Endothelial cell of umbilical vein (primary cell): Measurements from ENCODE around the gene NEU1. TPM values are rescaled to one million over a fixed set of nuclear protein-coding genes. Genes with fewer than 3 reads are reported as not detected.
"Not testable (repeated sequence)": the region's sequence is repeated elsewhere in the genome, so short reads cannot be mapped to it uniquely, and the experiment has no call there.

ENCODE experiments used
- BruUV-seq: library from RNA; stranded (reverse); fragments of 400-500 nt; replicated peaks from 2 replicates; lab custom pipeline; 2021; lab: Mats Ljungman, UMichigan
- CTCF ChIA-PET: fragments of 300-600, 350-600 bp; sonication (Branson Sonifier 250); formaldehyde crosslinking; loops from one replicate; lab custom pipeline; 2021; ENCODE audit warnings: antibody characterized with exemption, inconsistent platforms; lab: Charles Lee
- POLR2A ChIA-PET: fragments of 300-600, 350-600 bp; sonication (Branson Sonifier 250); formaldehyde crosslinking; loops from one replicate; lab custom pipeline; 2021; ENCODE audit warnings: antibody characterized with exemption, inconsistent platforms; lab: Charles Lee
- DNase-seq: peaks from one replicate; pipeline ENCODE4 v3.0.0-alpha.2; 2011; ENCODE audit warnings: low read depth, low spot score
- FAIRE-seq: peaks from 2 replicates; lab custom pipeline; 2011; peaks lifted over from hg19 to GRCh38; lab: Jason Lieb, UNC
- H2AFZ ChIP-seq: 2 replicates; pipeline ENCODE4 v1.6.0; 2012; ENCODE audit warnings: low read depth, low read length, control low read depth, inconsistent platforms
- H3K27ac ChIP-seq: 2 replicates; pipeline ENCODE4 v1.5.1; 2011; ENCODE audit warnings: low read depth, mild to moderate bottlenecking, control low read depth, low read length, moderate library complexity; ENCODE audit not compliant: insufficient read depth
- H3K27me3 ChIP-seq, 2 experiments: 2 replicates each; pipeline versions ENCODE4 v1.6.0 to v1.6.1; 2011; ENCODE audit warnings: low read length in 2 of 2, mixed read lengths in 1 of 2; ENCODE audit not compliant: control insufficient read depth in 2 of 2, insufficient read depth in 2 of 2
- H3K36me3 ChIP-seq, 2 experiments: 2 replicates in 1 of 2; 3 replicates in 1 of 2; pipeline ENCODE4 v1.5.1; 2011; ENCODE audit warnings: low read length in 2 of 2, mild to moderate bottlenecking in 1 of 2, moderate library complexity in 1 of 2; ENCODE audit not compliant: control insufficient read depth in 2 of 2, insufficient read depth in 2 of 2; ENCODE audit errors: extremely low read depth in 1 of 2
- H3K4me1 ChIP-seq: 3 replicates; pipeline ENCODE4 v1.5.1; 2011; ENCODE audit warnings: mild to moderate bottlenecking, low read length; ENCODE audit not compliant: control insufficient read depth, insufficient read depth; ENCODE audit errors: extremely low read depth
- H3K4me2 ChIP-seq: 2 replicates; pipeline ENCODE4 v1.6.1; 2011; ENCODE audit warnings: low read length, control low read depth, mixed read lengths; ENCODE audit not compliant: insufficient read depth
- H3K4me3 ChIP-seq, 3 experiments: fragments of 200-600 bp in 1 of 3; sonication (generic), shearing (Covaris generic) in 1 of 3; replicated peaks in 1 of 3; 2 replicates each; pipeline ENCODE4 v1.5.1; 2011 to 2016; ENCODE audit warnings: control low read depth in 3 of 3, low read length in 3 of 3, mild to moderate bottlenecking in 2 of 3, inconsistent platforms in 1 of 3, low read depth in 1 of 3, moderate library complexity in 1 of 3; ENCODE audit not compliant: insufficient read depth in 1 of 3
- H3K79me2 ChIP-seq: 2 replicates; pipeline ENCODE4 v1.6.0; 2012; ENCODE audit warnings: low read length, inconsistent platforms; ENCODE audit not compliant: control insufficient read depth, insufficient read depth
- H3K9ac ChIP-seq: replicated peaks from 2 replicates; pipeline ENCODE3; 2011; ENCODE audit warnings: low read length, control low read depth; ENCODE audit not compliant: insufficient read depth; ENCODE audit errors: extremely low read depth
- H3K9me1 ChIP-seq: replicated peaks from 3 replicates; pipeline ENCODE4 v1.6.0; 2011; ENCODE audit warnings: mild to moderate bottlenecking, low read length; ENCODE audit not compliant: control insufficient read depth, insufficient read depth; ENCODE audit errors: extremely low read depth
- H3K9me3 ChIP-seq: replicated peaks from 2 replicates; pipeline ENCODE4 v1.5.1; 2012; ENCODE audit warnings: low read length, inconsistent platforms; ENCODE audit not compliant: control insufficient read depth, insufficient read depth
- H4K20me1 ChIP-seq: replicated peaks from 2 replicates; pipeline ENCODE3; 2011; ENCODE audit warnings: mild to moderate bottlenecking, low read length; ENCODE audit not compliant: control insufficient read depth, insufficient read depth; ENCODE audit errors: extremely low read depth
- FOS ChIP-seq: IDR thresholded peaks from 2 replicates; pipeline ENCODE4 v1.6.1; 2011; ENCODE audit warnings: mild to moderate bottlenecking, low read length, moderate library complexity, borderline replicate concordance; ENCODE audit not compliant: insufficient read depth
- POLR2A ChIP-seq: IDR thresholded peaks from 2 replicates; pipeline ENCODE4 v1.6.1; 2012; ENCODE audit warnings: low read depth, mild to moderate bottlenecking, control low read depth, low read length
- POLR2AphosphoS5 ChIP-seq: IDR thresholded peaks from 2 replicates; pipeline ENCODE4 v1.6.1; 2012; ENCODE audit warnings: low read depth, mild to moderate bottlenecking, control low read depth, low read length, moderate library complexity; ENCODE audit not compliant: insufficient read depth
- dilution Hi-C: fragments of 300-500 bp; cut with MboI; formaldehyde crosslinking; loops from one replicate; pipeline ENCODE4 v1.15.0; 2019; ENCODE audit warnings: low sequenced_read_pairs; ENCODE audit not compliant: extremely low pct_ligation_motif_present
- intact Hi-C: fragments of 100-400 bp; cut with micrococcal nuclease; formaldehyde crosslinking; loops from one replicate; pipeline ENCODE4 v1.10.0; 2022
- polyA plus RNA-seq, 4 experiments: library from polyadenylated mRNA; depleted of rRNA in 3 of 4; stranded (reverse) in 3 of 4; unstranded in 1 of 4; fragments of >200 nt; gene quantifications; 2 replicates each; pipeline versions ENCODE4 v1.2.1 to v1.2.3, GENCODE V29; 2011 to 2012; ENCODE audit warnings: missing spikeins in 1 of 4
- total RNA-seq: library from RNA; stranded (reverse); gene quantifications from 2 replicates; pipeline ENCODE4 v1.2.3, GENCODE V29; 2021

NEU1 gene
- total and polyA plus RNA-seq, 2 donors (not counting 3 experiments of a cell fraction or from before 2014, with no cell fraction given) = 62.8 to 111 TPM

GRCh38 chr6:31817133-31817928 is 45.3 kb downstream of the NEU1 start:
- intact Hi-C loops, BruUV-seq, dilution Hi-C loops, H3K9me3 ChIP-seq, H3K9me1 ChIP-seq, H3K27ac ChIP-seq, H3K27me3 ChIP-seq, H3K36me3 ChIP-seq, DNase-seq, H4K20me1 ChIP-seq, H2AFZ ChIP-seq: not testable (repeated sequence)
- peak overlapping the region; percentile 19 for H3K9ac ChIP-seq
- H3K4me3 ChIP-seq = peak overlapping the region; percentile 33 to 62 (median 43)
- peak; percentile 94 for FAIRE-seq
- H3K4me2 ChIP-seq = peak overlapping the region; percentile 96
- ChIA-PET POLR2A (interaction anchor here (0.8 kb wide), 1 partner anchor 10 kb away, joined by 3 read pairs; the partner anchor contains the start of gene HSPA1B), CTCF (interaction anchor here (1.0 kb wide), 2 partner anchors 10 to 183 kb away, joined by 3 read pairs; partner anchors contain the start of gene LSM2)
- H3K4me1 ChIP-seq = peaks cover 26% of the 10 kb centered on the region
- peaks cover 16% of the 10 kb centered on the region for H3K79me2 ChIP-seq

- Histone ChIP-seq H3K79me2 (peaks cover 16% of the 10 kb centered on the region), H3K27me3 (no peaks in the 10 kb centered on the region), H3K36me3 (no peaks in the 10 kb centered on the region), H3K9ac (peak within 1 kb of the TSS; percentile 54), H4K20me1 (no peaks in the 10 kb centered on the region), H3K9me3 (no peaks in the 10 kb centered on the region), H3K4me2 (peak within 1 kb of the TSS; percentile 94), H3K9me1 (no peaks in the 10 kb centered on the region), H2AFZ (peak within 1 kb of the TSS; percentile 84), H3K27ac (peak within 1 kb of the TSS; percentile 71), H3K4me1 (peaks cover 21% of the 10 kb centered on the region), H3K4me3 (peak within 1 kb of the TSS; percentile 42 to 84 (median 83))
- ChIA-PET CTCF (interaction anchor here (0.6 to 3.3 kb wide), 10 partner anchors 9 to 134 kb away, joined by 3 to 18 read pairs (median 4); partner anchors contain the start of genes LSM2, LY6G5C and VARS1), POLR2A (interaction anchor here (0.6 to 2.3 kb wide), 14 partner anchors 8 to 156 kb away, joined by 3 to 43 read pairs (median 4); partner anchors contain the start of genes HSPA1B, LSM2, MSH5 and NEU1)
- BruUV-seq = TSS peak; percentile 96
- TF ChIP-seq POLR2AphosphoS5 = peak; percentile 96
- peak; percentile 99 for TF ChIP-seq POLR2A
- no peak for TF ChIP-seq FOS
- FAIRE-seq = peak; percentile 100
- intact Hi-C loops = loop anchor here (2.0 kb wide), 1 partner anchor 20 kb away; the partner anchor contains the start of gene VARS1
- DNase-seq = peak; percentile 97
- dilution Hi-C loops = no loop called here
Observed at GRCh38 chr6:31815025-31815838, 47.4 kb downstream of the NEU1 start, which contains the start of the genes HSPA1A and HSPA1L. Gene HSPA1A (plus strand): TSS chr6:31815543. CDS start chr6:31815757, 214 bp downstream. Gene HSPA1L (minus strand): TSS chr6:31815283. CDS start chr6:31811972, 3,311 bp downstream.
